Stimulated activated CD4-positive, alpha-beta T cell treated with anti-CD3 and anti-CD28 coated beads, TNF-alpha, amount 100 ng/mL, for 48 hours (primary cell): ENCODE data around the gene ADORA2A.

Source experiments
- DNase-seq, 3 donors: peaks; one replicate each; pipeline ENCODE4 v3.0.0-alpha.2; 2020; ENCODE audit warnings: low read depth in 3 of 3

ADORA2A gene

DNA sequence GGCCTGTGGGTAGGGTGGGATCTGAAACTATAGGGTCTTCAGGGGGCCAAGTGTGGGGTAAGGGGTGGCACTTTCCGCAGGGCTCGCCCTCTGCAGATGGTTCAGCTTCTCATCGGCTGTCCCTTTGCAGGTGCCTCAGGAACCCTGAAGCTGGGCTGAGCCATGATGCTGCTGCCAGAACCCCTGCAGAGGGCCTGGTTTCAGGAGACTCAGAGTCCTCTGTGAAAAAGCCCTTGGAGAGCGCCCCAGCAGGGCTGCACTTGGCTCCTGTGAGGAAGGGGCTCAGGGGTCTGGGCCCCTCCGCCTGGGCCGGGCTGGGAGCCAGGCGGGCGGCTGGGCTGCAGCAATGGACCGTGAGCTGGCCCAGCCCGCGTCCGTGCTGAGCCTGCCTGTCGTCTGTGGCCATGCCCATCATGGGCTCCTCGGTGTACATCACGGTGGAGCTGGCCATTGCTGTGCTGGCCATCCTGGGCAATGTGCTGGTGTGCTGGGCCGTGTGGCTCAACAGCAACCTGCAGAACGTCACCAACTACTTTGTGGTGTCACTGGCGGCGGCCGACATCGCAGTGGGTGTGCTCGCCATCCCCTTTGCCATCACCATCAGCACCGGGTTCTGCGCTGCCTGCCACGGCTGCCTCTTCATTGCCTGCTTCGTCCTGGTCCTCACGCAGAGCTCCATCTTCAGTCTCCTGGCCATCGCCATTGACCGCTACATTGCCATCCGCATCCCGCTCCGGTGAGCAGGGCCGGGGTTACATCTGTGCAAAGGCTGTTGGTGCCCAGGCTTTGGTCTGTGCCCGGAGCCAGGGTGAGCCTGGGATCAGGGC, 5.8 kb downstream of the ADORA2A start:
- no peak for DNase-seq

DNA sequence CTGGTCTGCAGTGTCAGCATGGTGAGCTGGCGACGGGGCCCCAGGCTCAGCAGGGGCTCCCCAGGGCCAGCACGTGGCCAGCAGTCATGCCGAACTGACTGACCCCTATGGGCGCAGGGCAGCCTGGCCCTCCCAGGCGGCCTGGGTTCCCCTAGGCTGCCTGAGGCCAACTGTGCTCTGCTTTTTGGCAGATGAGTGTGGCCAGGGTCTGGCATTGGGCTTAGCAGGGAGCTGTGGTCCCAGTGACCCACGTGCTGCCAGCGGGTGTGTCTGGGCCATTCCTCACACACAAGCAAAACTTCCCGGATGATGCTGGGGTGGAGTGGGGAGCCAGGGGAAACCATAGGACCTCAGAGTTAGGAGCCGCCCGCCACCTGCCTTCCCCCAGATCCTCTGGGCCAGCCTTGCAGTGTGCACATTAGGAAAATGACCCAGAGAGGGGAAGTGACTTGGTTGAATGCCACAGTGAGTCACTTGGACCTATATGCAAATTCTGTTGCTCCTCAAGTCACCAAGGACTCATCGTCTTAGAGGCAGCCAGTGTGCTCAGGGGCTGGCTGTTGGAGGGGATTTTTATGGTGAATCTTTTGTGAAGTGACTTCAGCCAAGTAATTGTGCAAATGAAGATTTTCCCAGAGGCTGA, 6.5 kb downstream of the ADORA2A start:
- DNase-seq = peak in 1 of 3 donors; percentile 43

DNA sequence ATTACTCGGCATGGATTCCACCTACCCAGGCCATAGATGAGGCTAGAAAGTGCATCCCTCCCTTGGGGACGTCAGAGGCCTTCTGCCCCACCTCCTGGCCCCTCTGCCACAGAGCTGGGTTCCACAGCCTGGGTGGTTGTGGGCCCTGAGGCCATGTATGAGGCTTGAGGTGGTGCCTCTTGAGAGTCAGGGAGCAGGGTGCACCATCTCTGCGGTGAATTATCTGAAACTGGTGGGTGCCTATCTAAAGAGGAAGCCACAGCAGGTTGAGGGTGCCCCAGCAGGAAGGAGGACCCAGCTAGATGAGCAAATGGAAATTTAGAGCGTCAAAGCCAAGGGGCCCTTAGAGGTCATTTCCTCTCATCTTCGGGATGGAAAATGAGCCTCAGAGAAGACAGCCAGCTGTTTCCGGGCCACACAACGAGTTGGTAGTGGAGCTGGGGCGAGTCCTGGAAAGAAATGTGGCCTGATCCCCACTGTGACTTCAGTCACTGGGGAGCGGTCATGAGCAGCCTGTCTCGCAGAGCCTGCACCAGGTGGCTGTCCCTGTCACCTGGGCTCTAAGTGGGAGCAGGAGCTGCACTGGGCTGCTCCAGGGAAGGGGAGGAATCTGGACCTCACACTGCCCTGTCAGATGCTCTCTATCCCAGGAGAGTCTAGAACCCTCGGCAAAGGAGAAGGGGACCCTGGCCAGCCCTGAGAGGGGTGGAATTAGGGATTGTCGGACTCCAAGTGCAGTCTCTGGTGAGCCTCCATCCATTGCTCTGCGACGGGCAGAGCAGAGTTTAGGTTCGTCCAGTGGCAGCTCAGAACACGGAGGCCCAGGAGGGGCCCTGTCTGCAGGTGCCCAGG, 7.3 kb downstream of the ADORA2A start:
- DNase-seq = peak; percentile 46 to 68 (median 60)

DNA sequence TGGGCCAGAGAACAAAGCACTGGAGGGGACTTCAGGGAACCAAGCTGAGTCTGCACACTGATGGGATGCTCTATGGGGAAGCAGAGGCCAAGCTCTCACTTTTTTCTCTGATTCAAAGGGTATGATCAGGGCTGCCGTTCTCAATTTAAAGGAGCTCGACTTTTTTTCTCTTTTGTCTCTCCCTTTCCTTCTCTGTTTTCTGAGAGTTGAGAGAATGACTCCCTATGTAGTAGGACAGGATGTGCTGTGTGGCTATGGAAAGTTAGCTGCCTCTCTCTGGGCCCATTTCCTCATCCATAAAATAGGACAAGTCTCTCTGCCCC, 7.9 kb downstream of the ADORA2A start:
- no peak for DNase-seq

DNA sequence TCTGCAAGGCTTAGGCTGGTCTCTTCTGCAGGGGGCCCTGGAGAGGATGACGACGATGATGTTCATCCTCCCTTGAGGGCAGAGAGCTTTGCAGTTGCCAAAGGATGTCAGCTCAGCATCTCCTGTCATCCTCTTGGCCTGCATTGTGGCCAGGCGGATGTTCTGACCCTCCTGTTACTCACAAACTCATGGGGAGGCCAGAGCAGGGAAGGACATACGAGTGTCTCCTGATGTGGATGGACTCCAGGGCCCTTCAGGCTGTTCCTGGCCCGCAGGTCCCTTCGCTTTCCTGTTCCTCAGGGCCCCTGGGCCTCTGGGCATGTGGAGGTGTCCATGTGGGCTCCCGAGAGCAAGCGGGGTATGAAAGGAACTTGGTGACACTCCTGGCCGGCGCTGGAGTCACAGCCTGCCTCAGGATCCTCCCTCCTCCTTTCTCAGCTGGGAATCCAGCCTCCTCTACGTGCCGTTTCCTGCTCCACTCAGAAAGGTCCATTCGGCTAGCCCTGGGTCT, 8.5 kb downstream of the ADORA2A start:
- no peak for DNase-seq

DNA sequence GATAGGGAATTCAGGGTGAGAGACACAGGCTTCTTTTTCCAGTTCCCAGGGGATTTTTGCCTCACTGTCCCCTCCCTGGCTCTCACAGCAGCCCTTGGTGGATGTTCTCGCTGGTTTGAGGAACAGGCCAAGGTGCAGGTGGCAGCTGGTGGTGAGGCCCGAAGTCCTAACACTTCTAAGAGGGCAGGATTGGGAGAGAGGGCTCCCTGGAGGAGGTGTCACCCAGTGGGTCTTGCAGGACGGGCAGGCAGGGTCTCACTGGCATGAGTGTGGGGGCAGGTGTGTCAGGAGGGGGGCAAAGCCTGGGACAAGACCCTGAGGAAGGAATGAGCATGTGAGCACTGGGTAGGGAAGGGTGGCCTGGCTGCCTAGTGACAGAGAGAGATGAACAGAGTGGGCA, 9.2 kb downstream of the ADORA2A start:
- no peak for DNase-seq

DNA sequence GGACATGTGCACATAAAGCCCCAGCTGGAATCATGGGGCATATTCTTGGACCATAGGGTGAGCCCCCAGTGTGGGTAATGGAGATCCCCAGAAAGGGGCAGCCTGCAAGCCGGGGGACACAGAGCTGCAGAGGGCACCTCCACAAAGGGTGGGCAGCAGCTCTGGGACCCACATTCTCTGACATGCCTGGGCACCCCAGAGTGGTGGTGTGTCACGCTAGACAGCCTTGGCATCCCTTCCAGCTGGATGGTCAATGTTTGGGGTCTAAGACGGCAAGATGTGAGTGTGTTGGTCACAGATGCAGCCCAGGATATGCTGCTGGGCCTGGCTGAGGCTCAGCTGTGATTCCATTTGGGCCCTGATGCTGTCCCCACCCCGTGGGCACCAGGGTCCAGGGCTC, 9.7 kb downstream of the ADORA2A start:
- no peak for DNase-seq

DNA sequence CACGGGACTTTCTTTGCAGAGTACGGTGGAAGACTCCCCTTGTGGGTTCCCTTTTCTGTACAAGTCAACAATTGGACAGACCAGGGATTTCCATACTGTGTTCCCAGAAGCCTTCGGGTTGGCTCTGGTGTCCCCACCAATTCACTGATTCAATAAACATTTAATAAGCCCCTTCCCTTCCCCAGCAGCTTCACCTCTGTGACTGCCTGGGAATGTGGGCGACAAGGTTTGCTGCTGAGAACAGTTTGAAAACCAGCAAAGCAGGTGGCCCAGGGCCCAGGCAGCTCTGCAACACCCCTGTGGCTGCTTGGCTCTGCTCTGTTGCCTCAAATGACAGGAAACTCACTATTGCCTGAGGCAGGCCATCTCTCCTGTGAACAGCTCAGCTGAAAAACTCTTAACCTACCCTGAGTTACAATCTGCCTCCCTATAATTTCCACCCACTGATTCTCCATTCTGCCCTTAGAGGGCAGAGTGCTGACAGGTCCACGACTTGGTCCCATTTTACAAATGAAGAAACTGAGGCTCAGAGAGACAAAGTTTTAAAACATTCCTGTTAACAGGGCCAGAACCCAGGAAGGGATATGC, 10.4 kb downstream of the ADORA2A start:
- DNase-seq = no peak

DNA sequence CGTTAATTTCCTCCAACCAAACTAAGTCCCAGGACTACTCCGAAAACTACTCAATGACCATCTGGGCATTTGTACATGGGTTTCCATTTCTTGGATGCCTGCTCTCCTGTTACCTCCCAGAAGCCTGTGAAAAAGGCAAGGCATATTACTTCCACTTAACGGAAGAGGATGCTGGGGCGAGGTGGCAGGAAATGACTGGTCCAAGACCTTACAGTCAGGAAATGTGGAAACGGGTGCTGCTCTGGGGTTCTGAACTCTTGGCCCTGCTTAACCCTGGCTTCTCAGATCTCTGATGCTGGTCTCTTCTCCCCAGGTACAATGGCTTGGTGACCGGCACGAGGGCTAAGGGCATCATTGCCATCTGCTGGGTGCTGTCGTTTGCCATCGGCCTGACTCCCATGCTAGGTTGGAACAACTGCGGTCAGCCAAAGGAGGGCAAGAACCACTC, 12.9 kb downstream of the ADORA2A start:
- no peak for DNase-seq

DNA sequence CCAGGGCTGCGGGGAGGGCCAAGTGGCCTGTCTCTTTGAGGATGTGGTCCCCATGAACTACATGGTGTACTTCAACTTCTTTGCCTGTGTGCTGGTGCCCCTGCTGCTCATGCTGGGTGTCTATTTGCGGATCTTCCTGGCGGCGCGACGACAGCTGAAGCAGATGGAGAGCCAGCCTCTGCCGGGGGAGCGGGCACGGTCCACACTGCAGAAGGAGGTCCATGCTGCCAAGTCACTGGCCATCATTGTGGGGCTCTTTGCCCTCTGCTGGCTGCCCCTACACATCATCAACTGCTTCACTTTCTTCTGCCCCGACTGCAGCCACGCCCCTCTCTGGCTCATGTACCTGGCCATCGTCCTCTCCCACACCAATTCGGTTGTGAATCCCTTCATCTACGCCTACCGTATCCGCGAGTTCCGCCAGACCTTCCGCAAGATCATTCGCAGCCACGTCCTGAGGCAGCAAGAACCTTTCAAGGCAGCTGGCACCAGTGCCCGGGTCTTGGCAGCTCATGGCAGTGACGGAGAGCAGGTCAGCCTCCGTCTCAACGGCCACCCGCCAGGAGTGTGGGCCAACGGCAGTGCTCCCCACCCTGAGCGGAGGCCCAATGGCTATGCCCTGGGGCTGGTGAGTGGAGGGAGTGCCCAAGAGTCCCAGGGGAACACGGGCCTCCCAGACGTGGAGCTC, 13.5 kb downstream of the ADORA2A start:
- no peak for DNase-seq

DNA sequence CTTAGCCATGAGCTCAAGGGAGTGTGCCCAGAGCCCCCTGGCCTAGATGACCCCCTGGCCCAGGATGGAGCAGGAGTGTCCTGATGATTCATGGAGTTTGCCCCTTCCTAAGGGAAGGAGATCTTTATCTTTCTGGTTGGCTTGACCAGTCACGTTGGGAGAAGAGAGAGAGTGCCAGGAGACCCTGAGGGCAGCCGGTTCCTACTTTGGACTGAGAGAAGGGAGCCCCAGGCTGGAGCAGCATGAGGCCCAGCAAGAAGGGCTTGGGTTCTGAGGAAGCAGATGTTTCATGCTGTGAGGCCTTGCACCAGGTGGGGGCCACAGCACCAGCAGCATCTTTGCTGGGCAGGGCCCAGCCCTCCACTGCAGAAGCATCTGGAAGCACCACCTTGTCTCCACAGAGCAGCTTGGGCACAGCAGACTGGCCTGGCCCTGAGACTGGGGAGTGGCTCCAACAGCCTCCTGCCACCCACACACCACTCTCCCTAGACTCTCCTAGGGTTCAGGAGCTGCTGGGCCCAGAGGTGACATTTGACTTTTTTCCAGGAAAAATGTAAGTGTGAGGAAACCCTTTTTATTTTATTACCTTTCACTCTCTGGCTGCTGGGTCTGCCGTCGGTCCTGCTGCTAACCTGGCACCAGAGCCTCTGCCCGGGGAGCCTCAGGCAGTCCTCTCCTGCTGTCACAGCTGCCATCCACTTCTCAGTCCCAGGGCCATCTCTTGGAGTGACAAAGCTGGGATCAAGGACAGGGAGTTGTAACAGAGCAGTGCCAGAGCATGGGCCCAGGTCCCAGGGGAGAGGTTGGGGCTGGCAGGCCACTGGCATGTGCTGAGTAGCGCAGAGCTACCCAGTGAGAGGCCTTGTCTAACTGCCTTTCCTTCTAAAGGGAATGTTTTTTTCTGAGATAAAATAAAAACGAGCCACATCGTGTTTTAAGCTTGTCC, 14.3 kb downstream of the ADORA2A start:
- no peak for DNase-seq

DNA sequence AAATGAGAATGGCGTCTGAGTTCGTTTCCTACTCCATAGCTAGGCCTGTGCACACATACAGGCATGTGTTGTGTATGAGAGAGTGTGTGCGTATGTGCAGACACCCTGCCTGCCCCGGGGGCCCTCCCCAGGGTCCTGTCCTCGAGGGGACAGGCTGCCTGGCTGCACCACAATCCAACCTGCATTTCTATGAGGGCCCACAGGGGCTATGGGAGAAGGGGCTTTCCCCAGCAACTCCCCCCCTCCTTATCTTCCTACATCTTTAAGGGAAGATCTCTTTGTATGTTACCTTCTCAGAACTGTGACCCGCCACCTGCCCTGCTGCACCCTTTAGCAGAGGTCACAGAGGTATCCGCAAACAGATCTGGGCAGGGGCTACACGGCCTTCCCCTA, 14.9 kb downstream of the ADORA2A start:
- no peak for DNase-seq

DNA sequence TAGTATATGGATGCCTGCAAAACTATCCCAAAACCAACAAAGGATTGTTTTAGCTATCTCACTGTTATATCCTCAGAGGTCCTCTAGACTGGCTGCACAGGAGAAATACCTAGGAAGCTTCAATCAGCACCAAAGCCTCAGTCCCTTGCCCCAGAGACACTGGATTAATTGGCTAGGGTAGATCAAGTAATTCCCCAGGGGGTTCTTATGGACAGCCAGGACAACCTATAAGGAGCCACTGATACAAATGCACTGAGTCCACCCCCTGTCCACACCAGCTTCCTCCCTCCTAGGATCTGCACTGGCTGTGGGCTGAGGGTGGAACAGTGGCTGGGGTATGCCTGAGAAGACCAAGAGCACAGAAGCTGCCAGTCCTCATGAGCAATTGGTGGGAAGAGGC, 16.3 kb downstream of the ADORA2A start:
- no peak for DNase-seq

DNA sequence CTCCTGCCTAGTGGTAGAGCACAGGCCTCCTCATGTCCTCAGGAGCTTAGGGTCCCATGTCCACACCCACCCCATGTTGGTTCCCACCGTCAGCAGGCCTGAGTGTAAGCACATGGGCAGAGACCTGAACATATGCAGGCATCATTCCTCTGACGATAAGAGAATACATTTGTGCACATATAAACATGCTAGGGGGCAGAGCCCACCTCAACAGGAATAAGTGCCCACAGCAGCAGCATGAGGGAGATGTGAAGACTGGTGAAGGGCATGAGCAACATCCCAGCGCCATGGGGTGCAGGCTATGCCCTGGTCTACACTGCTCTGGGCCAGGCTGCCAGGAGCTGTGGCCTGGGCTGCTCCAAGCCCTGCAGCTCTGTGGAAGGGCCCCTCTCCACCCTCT, 16.9 kb downstream of the ADORA2A start:
- no peak for DNase-seq

DNA sequence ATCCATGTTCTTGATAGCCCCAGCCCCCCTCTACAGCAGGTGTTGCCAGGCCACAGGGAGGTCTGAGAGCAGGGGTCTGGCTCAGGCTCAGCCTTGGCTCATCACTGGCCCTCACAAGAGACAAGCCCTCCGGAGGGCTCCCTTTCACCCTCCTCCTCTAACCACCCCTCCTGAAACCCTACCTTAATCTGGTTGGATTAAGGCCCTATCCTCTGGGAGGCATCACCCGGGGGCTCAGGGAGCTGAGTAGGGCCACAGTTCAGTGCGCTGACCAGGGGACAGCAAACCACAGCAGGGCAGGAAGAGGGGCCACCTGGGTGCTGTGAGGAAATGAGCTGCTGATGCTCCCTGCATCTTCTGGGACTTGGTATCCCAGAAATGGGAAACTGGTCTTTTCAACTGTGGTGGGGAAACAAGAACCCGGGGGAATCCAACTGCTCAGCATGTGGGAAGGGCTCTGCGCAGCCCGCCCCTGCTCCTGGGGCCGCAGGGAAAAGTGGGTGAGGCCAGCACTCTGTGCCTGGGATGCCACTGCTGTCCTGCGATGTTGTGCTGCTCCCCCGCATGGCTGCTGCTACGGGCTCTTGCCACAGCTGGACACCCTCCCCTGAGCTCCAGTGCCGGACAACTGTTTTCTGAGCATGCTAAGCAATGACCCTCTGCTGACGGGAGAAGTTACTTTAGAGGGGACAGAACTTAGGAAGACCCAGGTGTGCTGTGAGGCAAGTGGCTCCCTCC, 17.5 kb downstream of the ADORA2A start:
- DNase-seq = no peak

DNA sequence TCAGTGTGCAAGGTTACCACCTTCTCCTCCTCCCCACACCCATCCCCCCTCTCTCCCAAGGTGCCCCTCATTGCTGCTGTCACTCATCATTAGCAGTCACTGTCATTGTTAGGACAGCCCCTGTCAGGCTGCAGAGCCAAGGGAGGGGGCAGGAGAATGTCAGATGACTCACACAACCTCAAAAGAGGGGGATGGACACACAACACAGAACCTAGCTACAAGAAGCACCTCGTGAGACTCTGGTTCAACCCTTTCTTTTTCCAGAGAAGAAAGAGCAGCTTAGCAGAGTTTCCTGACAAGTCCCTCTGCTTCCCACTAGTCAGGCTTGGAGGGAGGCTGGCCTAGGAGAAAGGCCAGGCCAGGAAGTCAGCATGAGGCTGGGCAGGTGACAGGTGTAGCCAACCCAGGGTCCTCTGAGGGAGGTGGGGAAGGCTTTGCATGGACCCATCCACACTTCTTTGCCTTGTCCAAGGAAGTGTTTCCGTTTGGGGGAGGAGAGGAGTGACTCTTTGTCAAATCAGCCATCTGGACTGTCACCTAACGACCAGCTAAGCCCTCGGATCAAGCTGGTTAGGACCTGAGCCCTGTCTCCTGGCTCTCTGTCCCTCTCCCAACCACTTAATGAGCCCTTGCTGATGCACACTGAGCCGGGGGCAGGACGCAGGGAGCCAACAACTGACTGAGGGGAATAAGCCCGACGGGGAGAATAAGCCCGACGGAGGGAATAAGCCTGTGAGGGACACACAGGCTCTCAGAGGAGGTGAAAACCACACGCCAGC, 18.3 kb downstream of the ADORA2A start:
- DNase-seq = no peak

DNA sequence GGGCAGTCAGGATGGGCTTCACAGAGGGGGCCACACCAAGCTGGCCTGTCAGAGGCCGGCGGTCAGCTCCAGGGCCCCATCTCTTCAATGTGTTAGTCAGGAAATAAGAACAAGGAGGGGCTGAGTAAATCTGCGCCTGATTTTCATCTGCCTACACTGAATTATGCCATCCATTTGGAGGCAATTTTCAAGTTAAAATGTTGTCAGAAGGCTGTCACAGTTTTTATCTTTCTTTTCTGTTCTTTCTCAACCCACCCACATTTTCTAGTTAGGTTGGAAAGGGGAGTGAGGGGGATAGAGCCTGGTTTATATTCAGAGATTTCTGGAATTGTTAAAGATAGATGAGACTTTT, 18.8 kb downstream of the ADORA2A start:
- DNase-seq = no peak

DNA sequence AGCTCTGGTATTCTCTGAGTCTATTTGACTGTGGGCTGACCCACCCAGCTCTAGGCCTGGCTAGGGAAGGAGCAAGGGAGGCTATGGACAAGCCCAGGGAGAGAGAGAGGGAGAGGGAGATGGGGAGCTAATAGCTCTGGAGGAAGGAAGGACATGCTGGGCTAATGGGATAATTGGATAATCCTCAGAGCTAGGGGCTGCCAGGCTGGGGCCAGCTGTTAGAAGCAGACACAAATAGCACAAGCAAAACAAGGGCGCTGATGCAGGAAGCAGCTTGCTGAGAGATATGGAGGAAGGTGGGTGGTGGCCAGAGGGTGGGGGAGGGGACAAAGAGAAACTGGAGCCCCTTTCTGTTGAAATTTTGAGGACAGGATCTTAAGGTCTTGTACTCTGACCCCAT, 23.2 kb downstream of the ADORA2A start:
- DNase-seq = no peak

DNA sequence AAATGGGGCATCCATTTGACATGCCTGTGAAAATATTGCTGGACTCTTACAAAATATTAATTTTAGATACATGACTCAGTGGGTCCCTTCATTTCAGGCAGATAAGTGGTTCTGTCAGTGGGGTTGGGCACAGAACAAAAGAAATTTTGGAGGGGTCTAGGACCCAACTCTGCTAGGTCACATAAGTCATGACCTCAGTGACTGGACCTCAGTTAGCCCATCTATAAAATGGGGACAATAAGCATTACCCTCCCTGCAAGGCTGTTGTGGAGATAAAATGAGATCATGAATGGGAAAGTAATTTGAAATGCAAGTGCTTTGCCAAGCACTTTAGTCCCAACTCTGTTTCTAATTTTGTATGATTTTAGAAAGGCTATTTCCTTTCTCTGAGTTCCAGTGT, 23.8 kb downstream of the ADORA2A start:
- no peak for DNase-seq
